HG02852 (cell line): ENCODE measurements around the gene TPCN2.
"Not testable (repeated sequence)": the region's sequence is repeated elsewhere in the genome, so short reads cannot be mapped to it uniquely, and the experiment has no call there.

ENCODE experiments used
- ATAC-seq: cut with Tn5 transposase; IDR thresholded peaks from one replicate; pipeline ENCODE4 v1.9.1; 2021; ENCODE audit warnings: mild to moderate bottlenecking, moderate library complexity; ENCODE audit not compliant: unreplicated experiment

TPCN2 gene

GRCh38 chr11:69141742-69142141, 93.0 kb downstream of the TPCN2 start:
- ATAC-seq: no peak

GRCh38 chr11:69142895-69143294, 94.2 kb downstream of the TPCN2 start:
- no peak for ATAC-seq

GRCh38 chr11:69144316-69145049, 95.8 kb downstream of the TPCN2 start:
- ATAC-seq: no peak

GRCh38 chr11:69145050-69145380, 96.3 kb downstream of the TPCN2 start:
- ATAC-seq: no peak

GRCh38 chr11:69148377-69148762, 99.6 kb downstream of the TPCN2 start:
- ATAC-seq: no peak

- ATAC-seq: no peak
Measured at GRCh38 chr11:69148806-69149205, 100.1 kb downstream of the TPCN2 start.

- not testable (repeated sequence) for ATAC-seq
Measured at GRCh38 chr11:69149338-69150045, 100.8 kb downstream of the TPCN2 start.

- ATAC-seq: no peak
Measured at GRCh38 chr11:69150175-69150574, 101.4 kb downstream of the TPCN2 start.

GRCh38 chr11:69151836-69152235, 103.1 kb downstream of the TPCN2 start:
- no peak for ATAC-seq

GRCh38 chr11:69152733-69153421, 104.1 kb downstream of the TPCN2 start:
- no peak for ATAC-seq

GRCh38 chr11:69153661-69154060, 104.9 kb downstream of the TPCN2 start:
- no peak for ATAC-seq

GRCh38 chr11:69154211-69154913, 105.6 kb downstream of the TPCN2 start:
- ATAC-seq: no peak

GRCh38 chr11:69154938-69155301, 106.2 kb downstream of the TPCN2 start:
- ATAC-seq: no peak

- ATAC-seq: no peak
Measured at GRCh38 chr11:69155302-69156234, 106.8 kb downstream of the TPCN2 start, which contains the start of gene SMIM38. SMIM38 (plus strand) TSS chr11:69155935; CDS start chr11:69157847, 1,912 bp downstream.

GRCh38 chr11:69156235-69156639, 107.5 kb downstream of the TPCN2 start:
- no peak for ATAC-seq

- ATAC-seq: no peak
Measured at GRCh38 chr11:69156673-69157155, 108.0 kb downstream of the TPCN2 start.

GRCh38 chr11:69157156-69157821, 108.6 kb downstream of the TPCN2 start:
- ATAC-seq: no peak

- no peak for ATAC-seq
Measured at GRCh38 chr11:69157822-69158231, 109.1 kb downstream of the TPCN2 start.

- no peak for ATAC-seq
Measured at GRCh38 chr11:69158301-69159149, 109.8 kb downstream of the TPCN2 start.
